GM15510 (cell line): ENCODE measurements around the gene HTR3E.

Experiments
- POLR2A ChIP-seq: IDR thresholded peaks from 3 replicates; pipeline ENCODE4 v1.6.1; 2011; ENCODE audit warnings: borderline replicate concordance; ENCODE audit not compliant: insufficient read length; ENCODE audit errors: extremely low read depth

The HTR3E gene

DNA sequence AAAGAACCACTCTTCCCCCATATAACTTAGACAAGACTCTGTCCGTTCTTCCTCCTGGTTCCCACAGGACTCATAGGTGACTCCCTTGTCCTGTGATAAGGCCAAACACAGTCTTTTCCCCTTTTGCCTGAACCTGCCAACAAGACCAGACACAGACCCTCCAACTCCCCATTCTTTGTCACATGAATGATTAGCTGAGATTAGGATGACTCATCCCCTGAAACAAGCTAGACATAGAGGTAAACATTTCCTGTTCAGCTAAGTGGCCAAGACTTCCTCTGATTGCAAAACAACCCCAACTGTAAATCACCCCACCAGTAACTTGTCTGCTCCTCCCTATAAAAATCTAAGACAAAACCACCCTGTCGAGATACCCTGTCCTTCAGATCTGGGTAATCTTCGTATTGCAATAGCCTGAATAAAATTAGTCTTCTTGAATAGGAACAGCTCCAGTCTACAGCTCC, 11.4 kb upstream of the HTR3E start:
- TF ChIP-seq POLR2A = no peak

DNA sequence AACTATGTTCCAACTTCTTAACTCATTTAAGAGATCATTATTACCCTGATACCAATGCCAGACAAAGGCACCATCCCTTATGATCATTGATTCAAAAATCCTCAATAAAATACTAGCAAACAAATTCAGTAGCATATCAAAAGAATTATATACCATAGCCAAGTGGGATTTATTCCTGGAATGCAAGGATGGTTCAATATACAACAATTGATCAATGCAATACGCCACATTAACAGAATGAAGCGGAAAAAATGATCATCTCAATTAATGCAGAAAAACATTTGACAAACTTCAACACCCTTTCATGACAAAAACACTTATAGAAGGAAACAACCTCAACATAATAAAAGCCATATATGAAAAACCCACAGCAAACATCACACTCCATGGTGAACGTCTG, 4.7 kb upstream of the HTR3E start:
- TF ChIP-seq POLR2A = no peak

DNA sequence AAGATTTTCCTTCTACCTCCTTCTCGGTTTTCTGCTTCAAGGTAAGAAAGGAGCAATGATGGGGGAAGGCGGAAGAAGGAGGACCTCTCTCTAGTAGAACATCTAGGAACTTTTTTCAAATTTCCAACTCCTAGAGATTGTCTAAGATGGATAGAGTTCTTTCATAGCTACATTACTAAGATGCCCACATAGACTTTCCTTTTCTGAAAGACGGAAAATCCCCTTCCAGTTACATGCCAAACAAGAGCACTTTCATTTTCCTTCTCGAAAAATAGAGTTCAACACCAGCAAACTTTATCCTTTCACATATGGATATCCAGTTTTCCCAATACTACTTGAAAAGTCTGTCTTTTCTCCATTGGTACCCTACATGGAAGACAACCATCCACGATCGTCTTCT, 692 bp downstream of the HTR3E start:
- no peak for TF ChIP-seq POLR2A

DNA sequence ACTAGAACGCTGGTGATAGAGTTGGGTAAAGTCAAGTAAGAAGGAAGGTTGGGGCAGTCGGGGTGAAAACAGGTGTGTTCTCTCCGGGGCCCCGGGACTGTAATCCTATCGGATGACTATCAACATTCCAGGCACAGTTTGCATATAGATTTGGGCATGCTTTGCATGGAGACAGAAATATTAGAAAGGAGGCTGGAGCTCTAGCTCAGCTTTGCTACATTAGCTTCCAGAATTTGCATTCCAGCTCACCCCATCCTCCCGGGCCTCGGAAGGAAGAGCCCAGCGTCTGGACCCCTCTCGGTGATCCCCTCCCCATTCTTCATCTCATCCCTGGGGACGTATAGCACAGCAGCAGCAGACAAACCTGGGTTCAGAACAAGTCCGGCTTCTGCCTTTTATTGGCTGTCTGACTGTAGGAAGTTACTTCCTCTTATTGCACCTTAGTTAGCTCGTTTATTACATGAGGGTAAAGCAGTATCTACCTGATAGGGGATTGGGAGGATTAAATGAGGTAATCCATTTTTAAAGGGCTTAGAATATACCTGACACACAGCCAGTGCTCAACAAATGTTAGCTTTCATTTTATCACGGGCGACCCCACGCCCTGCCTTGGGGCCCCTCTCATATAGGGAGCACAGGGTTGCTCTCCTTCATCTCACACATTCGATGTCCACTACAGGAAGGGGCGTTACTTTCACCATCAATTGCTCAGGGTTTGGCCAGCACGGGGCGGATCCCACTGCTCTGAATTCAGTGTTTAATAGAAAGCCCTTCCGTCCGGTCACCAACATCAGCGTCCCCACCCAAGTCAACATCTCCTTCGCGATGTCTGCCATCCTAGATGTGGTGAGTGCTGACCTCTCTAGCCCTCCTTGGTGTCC, 3.2 kb downstream of the HTR3E start:
- no peak for TF ChIP-seq POLR2A

DNA sequence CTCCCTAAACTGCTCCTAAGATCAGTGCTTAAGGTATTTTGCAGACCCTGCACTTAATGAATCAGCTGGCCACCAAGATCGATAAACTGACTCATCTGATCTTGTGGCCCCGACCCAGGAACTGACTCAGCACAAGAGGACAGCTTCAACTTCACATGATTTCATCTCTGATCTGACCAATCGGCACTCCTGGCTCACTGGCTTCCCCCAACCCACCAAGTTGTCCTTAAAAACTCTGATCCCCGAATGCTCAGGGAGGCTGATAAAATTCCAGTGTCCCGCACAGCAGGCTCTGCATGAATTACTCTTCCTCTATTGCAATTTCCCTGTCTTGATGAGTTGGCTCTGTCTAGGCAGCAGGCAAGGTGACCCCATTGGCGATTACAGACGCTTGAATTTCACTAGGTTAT, 13.5 kb downstream of the HTR3E start:
- no peak for TF ChIP-seq POLR2A

DNA sequence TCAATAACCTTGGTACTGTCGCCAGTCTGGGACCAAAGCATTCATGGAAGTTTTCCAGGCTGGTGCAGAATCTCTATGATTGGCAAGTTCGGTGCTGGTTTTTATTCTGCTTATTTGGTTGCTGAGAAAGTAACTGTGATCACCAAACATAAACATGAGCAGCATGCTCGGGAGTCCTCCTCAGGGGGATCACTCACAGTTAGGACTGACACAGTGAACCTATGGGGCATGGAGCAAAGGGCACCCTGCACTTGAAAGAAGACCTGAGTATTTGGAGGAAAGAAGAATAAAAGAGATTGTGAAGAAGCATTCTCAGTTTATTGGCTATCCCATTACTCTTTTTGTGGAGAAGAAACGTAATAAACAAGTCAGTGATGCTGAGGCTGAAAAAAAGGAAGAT, 19.2 kb downstream of the HTR3E start:
- no peak for TF ChIP-seq POLR2A

- TF ChIP-seq POLR2A = no peak
Observed at GRCh38 chr3:184117636-184118035, 20.8 kb downstream of the HTR3E start.

DNA sequence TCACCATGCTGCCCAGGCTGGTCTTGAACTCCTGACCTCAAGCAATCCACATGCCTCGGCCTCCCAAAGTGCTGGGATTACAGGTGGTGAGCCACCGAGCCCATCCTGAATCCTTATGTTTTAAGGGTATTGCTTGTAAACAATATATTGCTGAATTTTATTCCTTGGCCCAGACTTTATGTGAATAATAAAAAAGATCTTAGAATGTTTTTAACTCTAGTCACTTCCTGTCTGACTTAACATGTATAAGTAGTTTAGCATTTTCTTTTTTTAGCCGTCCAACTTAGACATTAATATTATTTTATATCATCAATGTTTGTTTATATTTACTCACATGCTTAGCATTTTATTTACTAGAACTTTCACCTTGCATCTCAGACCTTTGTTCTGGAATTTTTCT, 29.1 kb downstream of the HTR3E start:
- TF ChIP-seq POLR2A = no peak

DNA sequence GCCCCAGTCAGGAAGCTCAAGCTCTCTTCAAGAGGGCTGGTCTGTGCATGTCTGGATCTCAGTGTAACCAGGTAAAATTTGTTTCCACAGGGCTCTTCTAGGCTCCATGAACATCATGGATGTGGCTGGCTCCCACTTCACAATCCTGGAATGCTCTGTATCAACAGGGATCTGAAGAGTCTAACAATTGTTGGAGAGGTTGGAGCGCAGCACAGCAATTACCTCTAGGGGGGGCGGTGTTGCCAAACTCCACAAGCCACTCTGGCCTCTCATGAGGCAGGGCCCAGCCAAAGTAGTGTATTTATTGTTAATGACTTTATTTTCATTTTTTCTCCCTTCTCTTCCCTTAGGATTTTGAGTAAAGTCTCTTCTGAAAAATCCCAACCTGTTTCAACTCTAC, 32.1 kb downstream of the HTR3E start:
- no peak for TF ChIP-seq POLR2A

DNA sequence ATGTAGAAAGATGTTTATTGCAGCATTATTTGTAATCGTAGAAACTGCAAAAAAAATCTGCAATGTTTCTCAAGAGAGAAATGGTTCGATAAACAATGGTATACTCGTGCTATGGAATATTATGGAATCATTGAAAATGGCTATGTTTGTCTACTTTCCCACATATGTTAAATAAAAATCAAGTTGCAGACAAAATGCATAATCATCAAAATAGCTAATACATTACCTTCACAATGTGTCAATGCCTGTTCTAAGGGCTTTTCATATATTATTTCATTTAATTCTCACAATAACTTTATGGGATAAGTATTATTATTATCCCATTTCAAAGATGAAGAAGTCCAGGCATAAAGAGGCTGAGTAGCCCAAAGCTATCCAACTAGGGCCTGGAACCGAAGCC, 36.1 kb downstream of the HTR3E start:
- no peak for TF ChIP-seq POLR2A

DNA sequence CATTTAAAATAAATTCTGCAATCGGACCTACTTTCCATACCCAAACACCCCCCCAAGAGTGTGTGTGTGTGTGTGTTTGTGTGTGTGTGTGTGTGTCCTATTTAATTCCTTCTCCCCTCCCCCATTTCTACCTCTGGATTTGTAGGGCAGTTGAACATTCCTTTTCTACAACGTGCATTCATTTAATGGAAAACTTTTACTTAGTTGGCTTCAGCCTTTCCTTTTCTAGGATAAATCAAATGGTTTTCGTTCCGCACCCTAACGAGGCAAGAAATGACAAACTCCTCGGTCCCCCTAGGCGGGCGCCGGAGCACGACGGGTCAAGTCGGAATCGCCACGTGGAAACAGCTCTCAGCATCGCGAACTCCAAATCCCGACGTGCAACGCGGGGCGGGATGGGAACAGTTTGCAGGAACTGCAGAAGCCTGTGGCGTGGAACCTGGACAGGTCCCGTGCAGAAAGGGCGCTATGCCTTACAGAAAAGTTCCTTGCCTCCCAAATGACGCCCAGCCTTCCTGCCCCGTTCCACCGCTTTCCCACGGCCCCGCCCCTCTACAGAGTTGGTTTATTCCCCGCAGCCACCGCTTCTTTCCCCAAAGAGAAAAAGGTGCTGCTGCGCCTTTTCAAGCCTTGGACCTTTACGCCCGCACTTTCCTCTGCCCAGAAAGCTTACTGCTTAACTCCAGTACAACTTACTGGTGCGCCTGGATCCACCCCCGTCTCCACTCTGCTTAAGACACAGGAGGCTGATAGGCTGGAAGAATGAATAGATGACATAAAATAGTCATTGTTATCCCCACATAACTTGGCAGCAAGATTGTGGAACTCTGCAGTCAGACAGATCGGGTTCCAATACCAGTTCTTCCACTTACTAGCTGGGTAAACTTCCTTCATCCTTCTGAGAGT, 37.2 kb downstream of the HTR3E start:
- TF ChIP-seq POLR2A = peak; percentile 51

DNA sequence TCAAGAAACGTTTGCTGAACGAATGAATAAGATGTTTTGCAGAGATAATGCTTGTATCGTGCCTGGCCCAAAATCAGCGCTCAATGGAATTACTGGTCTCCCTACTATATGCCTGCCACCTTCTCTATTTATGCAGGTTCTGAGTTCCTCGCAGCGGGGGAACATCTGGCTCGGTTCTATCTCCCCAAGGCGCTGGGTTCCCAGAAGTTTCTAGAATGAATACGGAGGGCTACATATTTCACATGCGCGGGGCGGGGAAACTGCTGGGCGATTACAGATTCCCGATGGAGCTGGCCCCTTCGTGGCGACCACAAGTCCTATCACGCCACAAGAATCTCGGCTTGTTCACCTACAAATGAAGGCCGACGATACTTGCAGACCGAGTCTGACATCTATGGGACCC, 37.9 kb downstream of the HTR3E start:
- TF ChIP-seq POLR2A = no peak

GRCh38 chr3:184135149-184135910, 38.5 kb downstream of the HTR3E start, which contains the start of gene EIF2B5:
EIF2B5 (plus strand) TSS chr3:184135358; CDS start chr3:184135386, 28 bp downstream.
- TF ChIP-seq POLR2A = peak; percentile 82

- no peak for TF ChIP-seq POLR2A
Observed at GRCh38 chr3:184135911-184136260, 39.0 kb downstream of the HTR3E start.

- no peak for TF ChIP-seq POLR2A
Observed at GRCh38 chr3:184140436-184140835, 43.6 kb downstream of the HTR3E start.
